Kidney (tissue), 14 donors: Measurements from ENCODE around the gene WDR7. TPM values are rescaled to one million over a fixed set of nuclear protein-coding genes. Genes with fewer than 3 reads are reported as not detected.

ENCODE experiments used
- DNase-seq, 5 donors: peaks; one replicate each; pipeline ENCODE4 v3.0.0-alpha.2; 2013 to 2020
- FAIRE-seq: peaks from 2 replicates; lab custom pipeline; 2012; peaks lifted over from hg19 to GRCh38; lab: Jason Lieb, UNC
- H3K27ac ChIP-seq, 2 donors: one replicate each; pipeline ENCODE4 v1.7.0; 2013; ENCODE audit warnings: low read depth in 2 of 2, low read length in 2 of 2, inconsistent platforms in 1 of 2
- H3K27me3 ChIP-seq: one replicate; pipeline ENCODE4 v1.7.1; 2013; ENCODE audit warnings: low read length, inconsistent platforms; ENCODE audit not compliant: control insufficient read depth, insufficient read depth
- H3K36me3 ChIP-seq, 3 donors: one replicate each; pipeline versions ENCODE4 v1.7.0 to v1.7.1; 2013; ENCODE audit warnings: low read length in 3 of 3, control low read depth in 1 of 3, inconsistent platforms in 1 of 3; ENCODE audit not compliant: insufficient read depth in 3 of 3, control insufficient read depth in 2 of 3
- H3K4me1 ChIP-seq, 3 donors: one replicate each; pipeline versions ENCODE4 v1.7.0 to v1.7.1; 2013; ENCODE audit warnings: low read length in 3 of 3, inconsistent platforms in 1 of 3, low read depth in 1 of 3; ENCODE audit not compliant: control insufficient read depth in 2 of 3, insufficient read depth in 2 of 3
- H3K4me3 ChIP-seq, 3 donors: one replicate each; pipeline versions ENCODE4 v1.7.0 to v1.8.1; 2013; ENCODE audit warnings: low read length in 3 of 3, control low read depth in 1 of 3, inconsistent platforms in 1 of 3
- H3K9ac ChIP-seq, 3 donors: one replicate each; pipeline versions ENCODE4 v1.7.0 to v1.7.1; 2013; ENCODE audit warnings: low read length in 3 of 3, control low read depth in 1 of 3, inconsistent platforms in 1 of 3
- H3K9me3 ChIP-seq, 3 donors: one replicate each; pipeline versions ENCODE4 v1.7.0 to v1.7.1; 2013; ENCODE audit warnings: low read length in 3 of 3, control low read depth in 1 of 3, inconsistent platforms in 1 of 3; ENCODE audit not compliant: control insufficient read depth in 2 of 3, insufficient read depth in 1 of 3
- CTCF ChIP-seq: IDR thresholded peaks from 3 replicates; pipeline ENCODE4 v1.5.1; 2012; ENCODE audit warnings: mild to moderate bottlenecking, moderate library complexity, borderline replicate concordance; ENCODE audit not compliant: insufficient read depth; ENCODE audit errors: extremely low read depth
- intact Hi-C: fragments of 100-400 bp; cut with DNase I; formaldehyde crosslinking; loops from one replicate; pipeline ENCODE4 v1.11.1; 2022
- polyA plus RNA-seq: library from polyadenylated mRNA; stranded (reverse); fragments of 350-450 nt; fragmentation: Illumina TruSeq; extraction: RNeasy Lipid Tissue Mini Kit (QIAGEN cat#74804); gene quantifications from one replicate; pipeline ENCODE4 v1.2.3, GENCODE V29; 2014; ENCODE audit warnings: low read depth, low replicate concordance; ENCODE audit not compliant: insufficient read depth
- total RNA-seq: library from RNA; stranded (reverse); fragmentation: NEBNext Ultra II Directional; extraction: Animal tissue kit (Norgen Biotek cat#: 25700); gene quantifications from one replicate; pipeline ENCODE4 v1.2.1, GENCODE V29; 2021
- donor health status: control.
- donor health status: control.
- donor health status: control.
- donor health status: control.
- donor health status: control.
- donor health status: DM: yes; HTN: yes; CAD: no.
- donor health status: Normal renal cell carcinoma (clear cell type).

Gene WDR7
- total and polyA plus RNA-seq, 2 donors from 2014 or later: 7.3 to 34.4 TPM

- H3K9me3 ChIP-seq: no peaks in the 10 kb centered on the region
- FAIRE-seq (no peak), DNase-seq (no peak)
- no peaks in the 10 kb centered on the region for H3K4me1 ChIP-seq
- no peak for TF ChIP-seq CTCF
- no peak overlapping the region for H3K27ac ChIP-seq
- H3K4me3 ChIP-seq: no peak overlapping the region
- H3K36me3 ChIP-seq: peaks cover 0 to 2% (median 0%) of the 10 kb centered on the region in 3 donors
- H3K27me3 ChIP-seq: no peaks in the 10 kb centered on the region
- no peak overlapping the region for H3K9ac ChIP-seq
- intact Hi-C loops: no loop called here
Measured at GRCh38 chr18:56627991-56628390, 23.2 kb upstream of the WDR7 start.

GRCh38 chr18:56632070-56633022 lies 18.8 kb upstream of the WDR7 start:
- Histone ChIP-seq H3K27ac (no peak overlapping the region), H3K9ac (no peak overlapping the region), H3K36me3 (no peaks in the 10 kb centered on the region), H3K4me1 (peaks cover 0 to 4% (median 0%) of the 10 kb centered on the region in 3 donors), H3K27me3 (no peaks in the 10 kb centered on the region), H3K4me3 (no peak overlapping the region), H3K9me3 (no peaks in the 10 kb centered on the region)
- DNase-seq (no peak), FAIRE-seq (no peak)
- intact Hi-C loops: no loop called here
- TF ChIP-seq CTCF: no peak

- no peaks in the 10 kb centered on the region for H3K9me3 ChIP-seq
- FAIRE-seq: no peak
- H3K27me3 ChIP-seq: no peaks in the 10 kb centered on the region
- no peak for TF ChIP-seq CTCF
- intact Hi-C loops: no loop called here
- H3K4me3 ChIP-seq: no peak overlapping the region
- DNase-seq: no peak
- H3K27ac ChIP-seq: no peak overlapping the region
- no peak overlapping the region for H3K9ac ChIP-seq
- H3K36me3 ChIP-seq: no peaks in the 10 kb centered on the region
- peaks cover 0 to 5% (median 4%) of the 10 kb centered on the region in 3 donors for H3K4me1 ChIP-seq
Measured at GRCh38 chr18:56635007-56635406, 16.2 kb upstream of the WDR7 start.
